GM20000 (cell line): ENCODE measurements around the gene HSPA12A.

Source experiments
- DNase-seq: peaks from one replicate; pipeline ENCODE4 v3.0.0; 2012; ENCODE audit warnings: low spot score
- CTCF ChIP-seq: IDR thresholded peaks from 2 replicates; pipeline ENCODE4 v1.5.1; 2012; ENCODE audit warnings: mild to moderate bottlenecking, control low read depth; ENCODE audit errors: extremely low read depth, missing control alignments

The HSPA12A gene

GRCh38 chr10:116730464-116731260 is 11.7 kb downstream of the HSPA12A start:
- no peak for DNase-seq
- TF ChIP-seq CTCF: no peak

- DNase-seq: no peak
- no peak for TF ChIP-seq CTCF
Measured at GRCh38 chr10:116729243-116729642, 13.1 kb downstream of the HSPA12A start.

- no peak for TF ChIP-seq CTCF
- DNase-seq: no peak
Measured at GRCh38 chr10:116728526-116729096, 13.8 kb downstream of the HSPA12A start.

- no peak for DNase-seq
- TF ChIP-seq CTCF: no peak
Measured at GRCh38 chr10:116723428-116724281, 18.7 kb downstream of the HSPA12A start.

- DNase-seq: no peak
Measured at GRCh38 chr10:116722736-116723427, 19.5 kb downstream of the HSPA12A start.

More at GRCh38 chr10:116722736-116723427, 19.5 kb downstream of the HSPA12A start:
- no peak for TF ChIP-seq CTCF
